Peyer's patch (tissue), 4 donors: ENCODE data around the gene ATP6V1D. TPM values are rescaled to one million over a fixed set of nuclear protein-coding genes. Genes with fewer than 3 reads are reported as not detected.
"Not testable (repeated sequence)": the region's sequence is repeated elsewhere in the genome, so short reads cannot be mapped to it uniquely, and the experiment has no call there.

Experiments
- DNase-seq, 3 donors: peaks; one replicate each; pipeline ENCODE4 v3.0.0-alpha.2; 2017 to 2019
- H3K27ac ChIP-seq, 4 donors: fragments of 200-600 bp; sonication (generic); one replicate each; pipeline ENCODE4 v1.5.1; 2016 to 2019
- H3K27me3 ChIP-seq, 2 donors: fragments of 200-600 bp; sonication (generic); one replicate each; pipeline ENCODE4 v1.5.1; 2019
- H3K36me3 ChIP-seq, 3 donors: fragments of 200-600 bp; sonication (generic); one replicate each; pipeline ENCODE4 v1.5.1; 2016 to 2019
- H3K4me1 ChIP-seq, 4 donors: fragments of 200-600 bp; sonication (generic); one replicate each; pipeline ENCODE4 v1.5.1; 2016 to 2019
- H3K4me3 ChIP-seq, 4 donors: fragments of 200-600 bp; sonication (generic); 1 replicate in 3 of 4; 2 replicates in 1 of 4; pipeline ENCODE4 v1.5.1; 2016 to 2019; ENCODE audit warnings: mild to moderate bottlenecking in 1 of 4
- H3K9me3 ChIP-seq, 4 donors: fragments of 200-600 bp; sonication (generic); one replicate each; pipeline ENCODE4 v1.5.1; 2016 to 2019; ENCODE audit warnings: mild to moderate bottlenecking in 1 of 4
- CTCF ChIP-seq, 6 experiments: fragments of 450-650 bp in 4 of 6; fragments of 200-600 bp in 2 of 6; sonication (generic) in 1 of 6; IDR thresholded peaks; one replicate each; pipeline ENCODE4 v1.5.1; 2017 to 2019; ENCODE audit warnings: antibody characterized with exemption in 6 of 6, mild to moderate bottlenecking in 3 of 6, moderate library complexity in 1 of 6
- POLR2A ChIP-seq, 2 donors: fragments of 450-650 bp; IDR thresholded peaks; one replicate each; pipeline ENCODE4 v1.5.1; 2017; ENCODE audit warnings: antibody characterized with exemption in 2 of 2, mild to moderate bottlenecking in 2 of 2, moderate library complexity in 2 of 2
- total RNA-seq, 4 donors: library from RNA; depleted of rRNA; stranded (reverse); fragments of >200 nt; gene quantifications; one replicate each; pipeline ENCODE4 v1.1.0, GENCODE V29; 2016

Gene ATP6V1D
- 10 to 100 TPM; 67.0 to 93.3 (median 78.5) TPM for total RNA-seq

DNA sequence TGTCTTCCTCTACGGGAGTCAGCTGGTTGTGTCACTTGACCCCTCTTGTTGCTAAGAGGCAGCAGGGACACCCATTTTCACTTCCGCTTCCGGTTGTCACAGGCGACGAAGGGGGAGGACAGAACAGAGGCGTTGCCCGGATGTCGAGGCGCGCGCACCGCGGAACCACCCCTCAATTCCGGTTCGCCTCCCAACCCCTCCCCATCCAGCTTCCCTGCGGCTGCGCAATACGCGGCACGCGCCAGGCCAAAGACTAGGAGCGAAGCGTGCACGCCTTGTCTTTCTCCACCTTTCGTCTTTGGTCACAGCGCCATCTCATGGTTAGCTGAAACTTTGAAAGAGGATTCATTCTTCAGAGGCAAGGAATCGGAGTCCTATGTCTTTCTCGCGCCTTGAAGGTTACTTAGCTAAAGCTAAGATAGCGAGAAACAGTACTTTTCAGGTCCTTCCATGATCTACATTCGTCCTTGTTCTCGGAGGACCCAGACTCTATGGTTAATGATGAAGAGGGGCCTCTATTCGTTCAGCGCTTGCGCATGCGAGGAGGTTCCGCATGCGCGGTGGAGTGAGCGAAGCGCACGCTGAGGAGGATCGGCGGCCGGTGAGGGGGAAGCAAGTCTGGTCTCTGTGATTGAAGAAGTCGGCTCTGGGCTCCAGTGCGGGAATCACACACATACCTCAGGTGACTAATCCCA lies at the start of gene ATP6V1D, which contains the start of gene EIF2S1:
ATP6V1D (minus strand) TSS at position 30 of the 695 bp plus-strand sequence. CDS start 106 bp downstream, outside the sequence.
EIF2S1 (plus strand) TSS at position 554 of the 695 bp plus-strand sequence. CDS start 4,440 bp downstream, outside the sequence.
- H3K4me3 ChIP-seq, result peak within 1 kb of the TSS; percentile 61 to 80 (median 71)
- no peaks in the 10 kb centered on the region for H3K9me3 ChIP-seq
- H3K4me1 ChIP-seq, result peaks cover 0 to 45% (median 3%) of the 10 kb centered on the region in 4 donors
- H3K27me3 ChIP-seq, result no peaks in the 10 kb centered on the region
- TF ChIP-seq CTCF (IDR thresholded peaks at IDR 0.05) (peak; percentile 78 to 100 (median 95)), POLR2A (IDR thresholded peaks at IDR 0.05) (peak; percentile 56 to 58)
- H3K27ac ChIP-seq, result peak within 1 kb of the TSS; percentile 77 to 95 (median 90)
- H3K36me3 ChIP-seq, result peaks cover 0 to 4% (median 0%) of the 10 kb centered on the region in 3 donors
- peak; percentile 98 to 100 (median 99) for DNase-seq

- not testable (repeated sequence) for H3K36me3 ChIP-seq, H3K27ac ChIP-seq, H3K9me3 ChIP-seq, H3K4me3 ChIP-seq, H3K4me1 ChIP-seq, H3K27me3 ChIP-seq, DNase-seq
These were observed 48.7 kb upstream of the ATP6V1D start for GRCh38 chr14:67408122-67408801.

GRCh38 chr14:67405771-67406170 lies 46.2 kb upstream of the ATP6V1D start:
- Histone ChIP-seq H3K4me3 (no peak overlapping the region), H3K27me3 (no peaks in the 10 kb centered on the region), H3K27ac (no peak overlapping the region), H3K36me3 (no peaks in the 10 kb centered on the region), H3K4me1 (no peaks in the 10 kb centered on the region), H3K9me3 (no peaks in the 10 kb centered on the region)
- TF ChIP-seq CTCF (IDR thresholded peaks at IDR 0.05), result no peak
- no peak for TF ChIP-seq POLR2A (IDR thresholded peaks at IDR 0.05)
- DNase-seq, result no peak

GRCh38 chr14:67400434-67400833 lies 40.8 kb upstream of the ATP6V1D start:
- Histone ChIP-seq H3K9me3 (no peaks in the 10 kb centered on the region), H3K4me1 (no peaks in the 10 kb centered on the region), H3K27me3 (no peaks in the 10 kb centered on the region), H3K4me3 (no peak overlapping the region), H3K36me3 (no peaks in the 10 kb centered on the region), H3K27ac (peak overlapping the region in 1 of 4 donors; percentile 2)
- no peak for TF ChIP-seq CTCF (IDR thresholded peaks at IDR 0.05)
- no peak for DNase-seq

GRCh38 chr14:67397536-67397935 lies 37.9 kb upstream of the ATP6V1D start:
- no peaks in the 10 kb centered on the region for H3K27me3 ChIP-seq
- peaks cover 0 to 5% (median 0%) of the 10 kb centered on the region in 3 donors for H3K36me3 ChIP-seq
- TF ChIP-seq CTCF (IDR thresholded peaks at IDR 0.05) (no peak), POLR2A (IDR thresholded peaks at IDR 0.05) (no peak)
- H3K9me3 ChIP-seq, result no peaks in the 10 kb centered on the region
- no peak overlapping the region for H3K27ac ChIP-seq
- H3K4me1 ChIP-seq, result no peaks in the 10 kb centered on the region
- H3K4me3 ChIP-seq, result no peak overlapping the region
- no peak for DNase-seq

DNA sequence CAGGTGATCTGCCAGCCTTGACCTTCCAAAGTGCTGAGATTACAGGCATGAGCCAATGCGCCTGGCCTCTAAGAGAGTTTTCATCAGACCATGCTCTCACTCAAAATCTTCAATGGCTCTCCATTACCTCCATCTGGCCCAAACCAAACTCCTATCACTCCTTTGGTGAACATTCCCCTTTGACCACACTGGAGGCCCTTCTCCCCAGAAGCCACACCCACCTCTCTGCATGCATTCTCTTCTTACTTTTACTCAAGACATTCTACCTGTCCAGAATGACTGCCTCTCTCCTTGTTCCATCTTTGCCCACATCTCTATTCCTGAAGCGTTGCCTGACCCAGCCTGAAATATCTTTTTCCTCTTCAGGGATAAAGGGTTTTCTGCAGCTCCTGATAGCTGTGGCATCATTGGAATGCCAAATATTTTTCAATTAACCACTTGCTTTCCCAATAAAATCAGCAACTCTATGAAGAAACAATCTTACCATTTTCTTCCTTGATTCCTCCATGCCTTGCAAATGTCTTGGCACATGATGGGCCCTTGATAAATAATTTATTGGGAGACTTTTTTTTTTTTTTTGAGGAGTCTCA lies 36.9 kb upstream of the ATP6V1D start:
- TF ChIP-seq POLR2A (IDR thresholded peaks at IDR 0.05) (no peak), CTCF (IDR thresholded peaks at IDR 0.05) (no peak)
- no peak overlapping the region for H3K27ac ChIP-seq
- no peak overlapping the region for H3K4me3 ChIP-seq
- no peaks in the 10 kb centered on the region for H3K9me3 ChIP-seq
- H3K4me1 ChIP-seq, result no peaks in the 10 kb centered on the region
- peaks cover 0 to 5% (median 0%) of the 10 kb centered on the region in 3 donors for H3K36me3 ChIP-seq
- DNase-seq, result no peak
- H3K27me3 ChIP-seq, result no peaks in the 10 kb centered on the region
